ENCODE data around the gene CHRNA10.

CHRNA10 gene

DNA sequence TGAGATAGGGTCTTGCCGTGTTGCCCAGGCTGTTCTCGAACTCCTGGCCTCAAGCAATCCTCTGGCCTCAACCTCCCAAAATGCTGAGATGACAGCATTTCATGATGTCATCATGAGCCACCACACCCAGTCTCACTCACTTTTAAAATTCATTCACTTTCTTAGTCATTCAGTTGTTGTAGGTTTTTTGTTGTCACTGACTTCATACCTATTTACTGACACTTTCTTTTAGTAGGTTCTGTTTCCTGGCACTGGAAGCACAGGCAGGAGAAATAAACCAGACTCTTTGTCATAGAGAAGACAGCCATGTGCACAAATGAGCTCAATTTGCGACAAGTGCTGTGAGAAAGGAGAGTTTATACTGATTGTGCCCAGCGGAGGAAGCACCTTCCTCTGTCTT lies 39.9 kb downstream of the CHRNA10 start:
- TF ChIP-seq FOXM1 (IDR thresholded peaks at IDR 0.05; ENCODE audit: borderline replicate concordance, low read depth), result no peak
- TF ChIP-seq, protein P1, sequence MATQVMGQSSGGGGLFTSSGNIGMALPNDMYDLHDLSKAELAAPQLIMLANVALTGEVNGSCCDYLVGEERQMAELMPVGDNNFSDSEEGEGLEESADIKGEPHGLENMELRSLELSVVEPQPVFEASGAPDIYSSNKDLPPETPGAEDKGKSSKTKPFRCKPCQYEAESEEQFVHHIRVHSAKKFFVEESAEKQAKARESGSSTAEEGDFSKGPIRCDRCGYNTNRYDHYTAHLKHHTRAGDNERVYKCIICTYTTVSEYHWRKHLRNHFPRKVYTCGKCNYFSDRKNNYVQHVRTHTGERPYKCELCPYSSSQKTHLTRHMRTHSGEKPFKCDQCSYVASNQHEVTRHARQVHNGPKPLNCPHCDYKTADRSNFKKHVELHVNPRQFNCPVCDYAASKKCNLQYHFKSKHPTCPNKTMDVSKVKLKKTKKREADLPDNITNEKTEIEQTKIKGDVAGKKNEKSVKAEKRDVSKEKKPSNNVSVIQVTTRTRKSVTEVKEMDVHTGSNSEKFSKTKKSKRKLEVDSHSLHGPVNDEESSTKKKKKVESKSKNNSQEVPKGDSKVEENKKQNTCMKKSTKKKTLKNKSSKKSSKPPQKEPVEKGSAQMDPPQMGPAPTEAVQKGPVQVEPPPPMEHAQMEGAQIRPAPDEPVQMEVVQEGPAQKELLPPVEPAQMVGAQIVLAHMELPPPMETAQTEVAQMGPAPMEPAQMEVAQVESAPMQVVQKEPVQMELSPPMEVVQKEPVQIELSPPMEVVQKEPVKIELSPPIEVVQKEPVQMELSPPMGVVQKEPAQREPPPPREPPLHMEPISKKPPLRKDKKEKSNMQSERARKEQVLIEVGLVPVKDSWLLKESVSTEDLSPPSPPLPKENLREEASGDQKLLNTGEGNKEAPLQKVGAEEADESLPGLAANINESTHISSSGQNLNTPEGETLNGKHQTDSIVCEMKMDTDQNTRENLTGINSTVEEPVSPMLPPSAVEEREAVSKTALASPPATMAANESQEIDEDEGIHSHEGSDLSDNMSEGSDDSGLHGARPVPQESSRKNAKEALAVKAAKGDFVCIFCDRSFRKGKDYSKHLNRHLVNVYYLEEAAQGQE (IDR thresholded peaks at IDR 0.05; ENCODE audit: low read depth), result no peak
- TF ChIP-seq EP300 (IDR thresholded peaks at IDR 0.05; ENCODE audit: borderline replicate concordance), result no peak
- TF ChIP-seq NFIC (IDR thresholded peaks at IDR 0.05), result no peak
- TF ChIP-seq EGR1 (IDR thresholded peaks at IDR 0.05), result no peak
- TF ChIP-seq, protein P2, sequence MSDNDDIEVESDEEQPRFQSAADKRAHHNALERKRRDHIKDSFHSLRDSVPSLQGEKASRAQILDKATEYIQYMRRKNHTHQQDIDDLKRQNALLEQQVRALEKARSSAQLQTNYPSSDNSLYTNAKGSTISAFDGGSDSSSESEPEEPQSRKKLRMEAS (IDR thresholded peaks at IDR 0.05), result no peak
- TF ChIP-seq RAD21 (IDR thresholded peaks at IDR 0.05; ENCODE audit: low read depth), result no peak
- TF ChIP-seq YY1 (IDR thresholded peaks at IDR 0.05; ENCODE audit: low read depth), result no peak
- no peak for TF ChIP-seq TEAD4 (IDR thresholded peaks at IDR 0.05)
- no peak for TF ChIP-seq CEBPB (IDR thresholded peaks at IDR 0.05)
- TF ChIP-seq TAF1 (IDR thresholded peaks at IDR 0.05; ENCODE audit: low read depth), result no peak
- TF ChIP-seq ZBTB7A (IDR thresholded peaks at IDR 0.05; ENCODE audit: low read depth), result no peak

DNA sequence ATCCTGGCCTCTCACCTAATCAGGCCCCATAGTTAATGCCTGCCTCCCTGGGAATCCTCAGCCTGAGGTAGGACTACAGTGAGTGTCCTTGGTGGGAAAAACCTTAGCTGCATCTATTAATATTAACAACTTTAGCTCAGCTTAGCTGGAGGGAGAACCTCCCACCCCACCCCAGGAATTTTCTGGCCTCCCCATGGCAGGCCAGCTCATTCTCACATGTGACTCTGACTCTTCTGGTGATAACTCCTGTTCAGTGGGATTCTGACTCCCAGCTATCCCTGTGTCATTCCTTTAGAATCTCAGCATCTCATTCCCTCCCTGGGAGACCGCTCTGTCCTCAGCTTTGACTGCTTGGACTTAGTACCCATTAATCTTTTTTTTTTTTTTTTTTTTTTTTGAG lies 43.9 kb downstream of the CHRNA10 start:
- TF ChIP-seq TAF1 (IDR thresholded peaks at IDR 0.05; ENCODE audit: low read depth), result no peak
- TF ChIP-seq TCF12 (IDR thresholded peaks at IDR 0.05; ENCODE audit: low read depth), result no peak
- TF ChIP-seq, protein P1 (IDR thresholded peaks at IDR 0.05; ENCODE audit: low read depth), result no peak
- TF ChIP-seq TEAD4 (IDR thresholded peaks at IDR 0.05), result no peak
- TF ChIP-seq FOXM1 (IDR thresholded peaks at IDR 0.05; ENCODE audit: borderline replicate concordance, low read depth), result no peak
- no peak for TF ChIP-seq EP300 (IDR thresholded peaks at IDR 0.05; ENCODE audit: borderline replicate concordance)
- TF ChIP-seq EGR1 (IDR thresholded peaks at IDR 0.05), result no peak
- TF ChIP-seq, protein P2 (IDR thresholded peaks at IDR 0.05), result no peak
- no peak for TF ChIP-seq RAD21 (IDR thresholded peaks at IDR 0.05; ENCODE audit: low read depth)
- TF ChIP-seq CEBPB (IDR thresholded peaks at IDR 0.05), result no peak
- TF ChIP-seq, protein P3, sequence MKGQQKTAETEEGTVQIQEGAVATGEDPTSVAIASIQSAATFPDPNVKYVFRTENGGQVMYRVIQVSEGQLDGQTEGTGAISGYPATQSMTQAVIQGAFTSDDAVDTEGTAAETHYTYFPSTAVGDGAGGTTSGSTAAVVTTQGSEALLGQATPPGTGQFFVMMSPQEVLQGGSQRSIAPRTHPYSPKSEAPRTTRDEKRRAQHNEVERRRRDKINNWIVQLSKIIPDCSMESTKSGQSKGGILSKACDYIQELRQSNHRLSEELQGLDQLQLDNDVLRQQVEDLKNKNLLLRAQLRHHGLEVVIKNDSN (IDR thresholded peaks at IDR 0.05), result no peak
- no peak for TF ChIP-seq YY1 (IDR thresholded peaks at IDR 0.05; ENCODE audit: low read depth)
- no peak for TF ChIP-seq ZBTB7A (IDR thresholded peaks at IDR 0.05; ENCODE audit: low read depth)
- TF ChIP-seq CREB1 (IDR thresholded peaks at IDR 0.05; ENCODE audit: low read depth), result no peak
- no peak for TF ChIP-seq NFIC (IDR thresholded peaks at IDR 0.05)

DNA sequence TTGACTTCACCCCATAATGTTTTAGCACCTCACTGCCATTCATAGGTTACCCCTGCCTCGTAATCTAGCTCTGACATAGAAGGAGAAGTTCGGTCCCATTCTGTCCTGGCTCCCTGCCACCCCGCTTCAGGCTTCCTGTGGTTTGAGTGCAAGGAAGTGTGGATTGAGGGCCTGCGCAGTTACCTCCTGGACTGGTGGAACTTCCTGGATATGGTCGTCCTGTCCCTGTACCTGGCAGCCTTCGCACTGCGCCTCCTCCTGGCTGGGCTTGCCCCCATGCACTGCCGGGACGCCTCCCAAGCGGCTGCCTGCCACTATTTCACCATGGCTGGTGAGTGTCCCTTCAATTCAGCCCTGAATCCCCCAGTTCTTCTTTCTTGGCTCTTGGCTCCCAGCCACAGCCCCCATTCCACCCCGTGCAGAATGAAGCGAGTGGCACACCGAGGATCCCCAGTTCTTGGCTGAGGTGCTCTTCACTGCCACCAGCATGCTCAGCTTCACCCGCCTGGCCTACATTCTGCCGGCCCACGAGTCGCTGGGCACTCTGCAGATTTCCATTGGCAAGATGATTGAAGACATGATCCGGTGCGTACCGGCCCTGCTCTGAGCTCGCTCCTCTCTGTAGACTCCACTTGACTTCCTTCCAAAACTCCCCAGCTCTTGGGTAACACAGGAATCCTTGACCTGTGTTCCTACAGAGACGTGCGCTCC lies 44.8 kb downstream of the CHRNA10 start:
- TF ChIP-seq, protein P2 (IDR thresholded peaks at IDR 0.05), result no peak
- TF ChIP-seq TEAD4 (IDR thresholded peaks at IDR 0.05), result no peak
- no peak for TF ChIP-seq ZBTB7A (IDR thresholded peaks at IDR 0.05; ENCODE audit: low read depth)
- TF ChIP-seq FOXM1 (IDR thresholded peaks at IDR 0.05; ENCODE audit: borderline replicate concordance, low read depth), result no peak
- TF ChIP-seq EP300 (IDR thresholded peaks at IDR 0.05; ENCODE audit: borderline replicate concordance), result no peak
- TF ChIP-seq EGR1 (IDR thresholded peaks at IDR 0.05), result no peak
- TF ChIP-seq, protein P3 (IDR thresholded peaks at IDR 0.05), result no peak
- no peak for TF ChIP-seq TAF1 (IDR thresholded peaks at IDR 0.05; ENCODE audit: low read depth)
- no peak for TF ChIP-seq CEBPB (IDR thresholded peaks at IDR 0.05)
- no peak for TF ChIP-seq CREB1 (IDR thresholded peaks at IDR 0.05; ENCODE audit: low read depth)
- TF ChIP-seq NFIC (IDR thresholded peaks at IDR 0.05), result no peak

DNA sequence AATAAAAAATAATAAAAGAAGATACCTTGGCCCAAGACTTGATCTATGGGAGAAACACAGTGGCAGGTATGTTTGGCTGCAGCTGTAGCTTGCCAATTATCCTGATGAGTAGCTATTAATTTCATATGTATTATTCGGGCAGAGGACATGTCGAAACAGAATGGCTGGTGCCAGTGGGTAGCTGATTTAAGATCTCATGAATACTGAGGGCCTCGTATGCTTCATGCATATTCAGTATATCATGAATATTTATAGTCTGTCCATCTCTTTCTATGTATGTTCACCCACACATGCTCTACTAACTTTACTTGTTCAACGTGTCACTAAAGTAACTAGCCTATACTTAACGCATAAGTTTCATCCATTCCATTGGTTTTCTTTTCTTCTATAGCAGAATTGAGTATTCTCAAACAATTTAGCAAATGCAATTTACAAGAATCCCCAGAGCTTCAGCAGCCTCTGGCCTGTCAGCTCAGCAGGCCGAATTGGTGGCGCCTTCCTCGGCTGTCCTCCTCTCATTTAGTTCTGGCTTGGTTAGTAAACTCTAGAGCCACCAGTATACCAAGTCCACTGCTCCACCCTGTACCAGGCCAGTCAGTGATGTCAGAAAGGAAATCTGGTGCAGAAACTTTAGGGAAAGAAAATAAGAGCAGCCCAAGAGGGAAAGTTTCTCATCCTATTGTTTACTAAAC lies 47.3 kb downstream of the CHRNA10 start:
- TF ChIP-seq CEBPB (IDR thresholded peaks at IDR 0.05) (no peak), ZBTB7A (IDR thresholded peaks at IDR 0.05; ENCODE audit: low read depth) (no peak), EGR1 (IDR thresholded peaks at IDR 0.05) (no peak), EP300 (IDR thresholded peaks at IDR 0.05; ENCODE audit: borderline replicate concordance) (no peak), FOXM1 (IDR thresholded peaks at IDR 0.05; ENCODE audit: borderline replicate concordance, low read depth) (no peak), TAF1 (IDR thresholded peaks at IDR 0.05; ENCODE audit: low read depth) (no peak), NFIC (IDR thresholded peaks at IDR 0.05) (no peak), RAD21 (IDR thresholded peaks at IDR 0.05; ENCODE audit: low read depth) (no peak), YY1 (IDR thresholded peaks at IDR 0.05; ENCODE audit: low read depth) (no peak), TCF12 (IDR thresholded peaks at IDR 0.05; ENCODE audit: low read depth) (no peak), CREB1 (IDR thresholded peaks at IDR 0.05; ENCODE audit: low read depth) (no peak), TEAD4 (IDR thresholded peaks at IDR 0.05) (no peak)
- TF ChIP-seq, protein P3 (IDR thresholded peaks at IDR 0.05), result no peak
- TF ChIP-seq, protein P2 (IDR thresholded peaks at IDR 0.05), result no peak
- TF ChIP-seq, protein P1 (IDR thresholded peaks at IDR 0.05; ENCODE audit: low read depth), result no peak
